Vagina (tissue), 2 donors: Measurements from ENCODE around the gene H19. TPM values are rescaled to one million over a fixed set of nuclear protein-coding genes. Genes with fewer than 3 reads are reported as not detected.

Experiments used
- DNase-seq, 2 donors: peaks; one replicate each; pipeline ENCODE4 v3.0.0-alpha.2; 2017; ENCODE audit errors: extremely low spot score in 2 of 2
- H3K27ac ChIP-seq: fragments of 200-600 bp; sonication (generic); one replicate; pipeline ENCODE4 v1.5.1; 2019
- H3K27me3 ChIP-seq: fragments of 200-600 bp; sonication (generic); one replicate; pipeline ENCODE4 v1.5.1; 2019
- H3K36me3 ChIP-seq, 2 donors: fragments of 200-600 bp; sonication (generic); one replicate each; pipeline ENCODE4 v1.5.1; 2017 to 2019
- H3K4me1 ChIP-seq: fragments of 200-600 bp; sonication (generic); one replicate; pipeline ENCODE4 v1.5.1; 2019
- H3K4me3 ChIP-seq, 2 donors: fragments of 200-600 bp; sonication (generic); 1 replicate in 1 of 2; 2 replicates in 1 of 2; pipeline ENCODE4 v1.5.1; 2016 to 2019
- H3K9me3 ChIP-seq: fragments of 200-600 bp; sonication (generic); one replicate; pipeline ENCODE4 v1.5.1; 2019
- CTCF ChIP-seq, 3 experiments: fragments of 450-650 bp in 2 of 3; fragments of 200-600 bp in 1 of 3; sonication (generic) in 1 of 3; IDR thresholded peaks; one replicate each; pipeline ENCODE4 v1.5.1; 2017 to 2019; ENCODE audit warnings: antibody characterized with exemption in 3 of 3, mild to moderate bottlenecking in 2 of 3, moderate library complexity in 2 of 3
- POLR2A ChIP-seq, 2 donors: fragments of 450-650 bp; IDR thresholded peaks; one replicate each; pipeline ENCODE4 v1.6.1; 2017; ENCODE audit warnings: antibody characterized with exemption in 2 of 2, mild to moderate bottlenecking in 2 of 2, moderate library complexity in 2 of 2
- POLR2AphosphoS5 ChIP-seq, 2 donors: sonication (generic); formaldehyde crosslinking; IDR thresholded peaks; one replicate each; pipeline ENCODE4 v1.9.0; 2017; ENCODE audit warnings: antibody characterized with exemption in 2 of 2, mild to moderate bottlenecking in 2 of 2, low read depth in 1 of 2; ENCODE audit not compliant: insufficient read depth in 1 of 2
- intact Hi-C: fragments of 100-400 bp; cut with DNase I; formaldehyde crosslinking; loops from one replicate; pipeline ENCODE4 v1.15.1; 2023
- total RNA-seq: library from RNA; depleted of rRNA; stranded (reverse); fragments of >200 nt; gene quantifications from one replicate; pipeline ENCODE4 v1.2.3, GENCODE V29; 2016

Gene H19
- total RNA-seq, 1 donor from 2014 or later = 252 TPM

- intact Hi-C loops = no loop called here
- DNase-seq = no peak
- no peaks in the 10 kb centered on the region for H3K4me1 ChIP-seq
These were observed 29.1 kb downstream of the H19 start for GRCh38 chr11:1968454-1969002.

GRCh38 chr11:1967641-1968225 lies 29.9 kb downstream of the H19 start:
- intact Hi-C loops = no loop called here
- Histone ChIP-seq H3K36me3 (no peaks in the 10 kb centered on the region), H3K9me3 (no peaks in the 10 kb centered on the region), H3K27ac (no peak overlapping the region), H3K27me3 (no peaks in the 10 kb centered on the region), H3K4me3 (no peak overlapping the region), H3K4me1 (no peaks in the 10 kb centered on the region)
- TF ChIP-seq POLR2A (IDR thresholded peaks at IDR 0.05) (no peak), POLR2AphosphoS5 (IDR thresholded peaks at IDR 0.05; ENCODE audit: insufficient read depth in 1 of 2, low read depth in 1 of 2) (no peak), CTCF (IDR thresholded peaks at IDR 0.05) (no peak)
- DNase-seq = no peak

More at GRCh38 chr11:1968454-1969002, 29.1 kb downstream of the H19 start:
- no peaks in the 10 kb centered on the region for H3K27me3 ChIP-seq
- no peak overlapping the region for H3K27ac ChIP-seq
- no peaks in the 10 kb centered on the region for H3K36me3 ChIP-seq
- no peak for TF ChIP-seq POLR2A (IDR thresholded peaks at IDR 0.05)
- TF ChIP-seq CTCF (IDR thresholded peaks at IDR 0.05) = no peak
- TF ChIP-seq POLR2AphosphoS5 (IDR thresholded peaks at IDR 0.05; ENCODE audit: insufficient read depth in 1 of 2, low read depth in 1 of 2) = no peak
- H3K9me3 ChIP-seq = no peaks in the 10 kb centered on the region
- H3K4me3 ChIP-seq = no peak overlapping the region

- Histone ChIP-seq H3K9me3 (no peaks in the 10 kb centered on the region), H3K27ac (no peak overlapping the region), H3K36me3 (no peaks in the 10 kb centered on the region), H3K4me3 (no peak overlapping the region), H3K4me1 (no peaks in the 10 kb centered on the region), H3K27me3 (no peaks in the 10 kb centered on the region)
- no peak for TF ChIP-seq POLR2A (IDR thresholded peaks at IDR 0.05)
- DNase-seq = no peak
- intact Hi-C loops = no loop called here
These were observed 31.1 kb downstream of the H19 start for GRCh38 chr11:1966531-1966930.

- TF ChIP-seq POLR2A (IDR thresholded peaks at IDR 0.05) (no peak), POLR2AphosphoS5 (IDR thresholded peaks at IDR 0.05; ENCODE audit: insufficient read depth in 1 of 2, low read depth in 1 of 2) (no peak), CTCF (IDR thresholded peaks at IDR 0.05) (no peak)
- no peak overlapping the region for H3K4me3 ChIP-seq
- no peak for DNase-seq
- H3K27ac ChIP-seq = no peak overlapping the region
- intact Hi-C loops = no loop called here
- no peaks in the 10 kb centered on the region for H3K4me1 ChIP-seq
- H3K27me3 ChIP-seq = no peaks in the 10 kb centered on the region
- H3K36me3 ChIP-seq = no peaks in the 10 kb centered on the region
- no peaks in the 10 kb centered on the region for H3K9me3 ChIP-seq
These were observed 32.7 kb downstream of the H19 start for GRCh38 chr11:1964955-1965354.

- H3K27me3 ChIP-seq = no peaks in the 10 kb centered on the region
- TF ChIP-seq CTCF (IDR thresholded peaks at IDR 0.05) (no peak), POLR2AphosphoS5 (IDR thresholded peaks at IDR 0.05; ENCODE audit: insufficient read depth in 1 of 2, low read depth in 1 of 2) (no peak), POLR2A (IDR thresholded peaks at IDR 0.05) (no peak)
- H3K27ac ChIP-seq = no peak overlapping the region
- no peak for DNase-seq
- no peaks in the 10 kb centered on the region for H3K36me3 ChIP-seq
- H3K4me3 ChIP-seq = no peak overlapping the region
- H3K4me1 ChIP-seq = no peaks in the 10 kb centered on the region
- intact Hi-C loops = no loop called here
- H3K9me3 ChIP-seq = no peaks in the 10 kb centered on the region
These were observed 33.3 kb downstream of the H19 start for GRCh38 chr11:1964348-1964747.
